ENCODE results near the gene ARHGEF25.
"Not testable (repeated sequence)": the region's sequence is repeated elsewhere in the genome, so short reads cannot be mapped to it uniquely, and the experiment has no call there.

Gene ARHGEF25

GRCh38 chr12:57611108-57611826 is at the start of gene ARHGEF25:
ARHGEF25 (plus strand) TSS chr12:57611435; CDS start chr12:57611895, 460 bp downstream.
- DNase-seq (ENCODE audit: low spot score): peak; percentile 95

GRCh38 chr12:57563358-57563757 is 47.9 kb upstream of the ARHGEF25 start:
- DNase-seq (ENCODE audit: low spot score): no peak

- DNase-seq (ENCODE audit: low spot score): no peak
Observed at GRCh38 chr12:57564178-57564740, 47.0 kb upstream of the ARHGEF25 start.

GRCh38 chr12:57568838-57569237 is 42.4 kb upstream of the ARHGEF25 start:
- no peak for DNase-seq (ENCODE audit: low spot score)

- DNase-seq (ENCODE audit: low spot score): peak; percentile 25
Observed at GRCh38 chr12:57569858-57570257, 41.4 kb upstream of the ARHGEF25 start.

GRCh38 chr12:57570438-57570837 is 40.8 kb upstream of the ARHGEF25 start:
- not testable (repeated sequence) for DNase-seq (ENCODE audit: low spot score)

- no peak for DNase-seq (ENCODE audit: low spot score)
Observed at GRCh38 chr12:57571926-57572762, 39.1 kb upstream of the ARHGEF25 start.

GRCh38 chr12:57574795-57575194 is 36.4 kb upstream of the ARHGEF25 start:
- no peak for DNase-seq (ENCODE audit: low spot score)

GRCh38 chr12:57575771-57576612 is 35.2 kb upstream of the ARHGEF25 start:
- no peak for DNase-seq (ENCODE audit: low spot score)

- no peak for DNase-seq (ENCODE audit: low spot score)
Observed at GRCh38 chr12:57576613-57577160, 34.5 kb upstream of the ARHGEF25 start.

GRCh38 chr12:57577981-57578758 is 33.1 kb upstream of the ARHGEF25 start:
- no peak for DNase-seq (ENCODE audit: low spot score)

- no peak for DNase-seq (ENCODE audit: low spot score)
Observed at GRCh38 chr12:57579011-57579410, 32.2 kb upstream of the ARHGEF25 start.

GRCh38 chr12:57579677-57580465 is 31.4 kb upstream of the ARHGEF25 start:
- no peak for DNase-seq (ENCODE audit: low spot score)

GRCh38 chr12:57580466-57580795 is 30.8 kb upstream of the ARHGEF25 start:
- no peak for DNase-seq (ENCODE audit: low spot score)

- DNase-seq (ENCODE audit: low spot score): no peak
Observed at GRCh38 chr12:57581802-57582201, 29.4 kb upstream of the ARHGEF25 start.

GRCh38 chr12:57582440-57582839 is 28.8 kb upstream of the ARHGEF25 start:
- DNase-seq (ENCODE audit: low spot score): no peak

- DNase-seq (ENCODE audit: low spot score): peak; percentile 91
Observed at GRCh38 chr12:57583008-57583831, 28.0 kb upstream of the ARHGEF25 start.

- DNase-seq (ENCODE audit: low spot score): no peak
Observed at GRCh38 chr12:57584050-57584449, 27.2 kb upstream of the ARHGEF25 start.

- DNase-seq (ENCODE audit: low spot score): no peak
Observed at GRCh38 chr12:57584690-57585089, 26.5 kb upstream of the ARHGEF25 start.

All from D341Med (cell line).